Endothelial cell (in vitro differentiated cells): ENCODE measurements around the gene LCP2. TPM values are rescaled to one million over a fixed set of nuclear protein-coding genes. Genes with fewer than 3 reads are reported as not detected.

ENCODE experiments used
- DNase-seq: peaks from one replicate; pipeline ENCODE4 v3.0.0; 2021; ENCODE audit warnings: low spot score
- H3K27ac Mint-ChIP-seq: one replicate; pipeline ENCODE4 v1.8.0; 2021; ENCODE audit warnings: mixed read lengths, inconsistent platforms; ENCODE audit not compliant: unreplicated experiment
- H3K27me3 Mint-ChIP-seq: one replicate; pipeline ENCODE4 v1.8.0; 2021; ENCODE audit warnings: mild to moderate bottlenecking, moderate library complexity, mixed read lengths, inconsistent platforms; ENCODE audit not compliant: unreplicated experiment
- H3K36me3 Mint-ChIP-seq: one replicate; pipeline ENCODE4 v1.8.0; 2021; ENCODE audit warnings: mild to moderate bottlenecking, low read depth, mixed read lengths, inconsistent platforms; ENCODE audit not compliant: unreplicated experiment
- H3K4me1 Mint-ChIP-seq: one replicate; pipeline ENCODE4 v1.8.0; 2021; ENCODE audit warnings: mild to moderate bottlenecking, mixed read lengths, inconsistent platforms; ENCODE audit not compliant: unreplicated experiment
- H3K4me3 Mint-ChIP-seq: one replicate; pipeline ENCODE4 v1.8.0; 2021; ENCODE audit warnings: mild to moderate bottlenecking, mixed read lengths, inconsistent platforms; ENCODE audit not compliant: unreplicated experiment
- H3K9me3 Mint-ChIP-seq: one replicate; pipeline ENCODE4 v1.8.0; 2021; ENCODE audit warnings: mixed read lengths, inconsistent platforms; ENCODE audit not compliant: unreplicated experiment
- CTCF ChIP-seq: fragments of 200-600 bp; sonication (generic); IDR thresholded peaks from one replicate; pipeline ENCODE4 v1.5.0; 2021; ENCODE audit warnings: antibody characterized with exemption; ENCODE audit not compliant: unreplicated experiment
- total RNA-seq: library from RNA; stranded (reverse); fragmentation: NEBNext Ultra II Directional; extraction: Animal tissue kit (Norgen Biotek cat#: 25700); gene quantifications from one replicate; pipeline ENCODE4 v1.2.1, GENCODE V29; 2021; ENCODE audit not compliant: unreplicated experiment

The LCP2 gene
- total RNA-seq, 1 donor from 2014 or later, result 13.8 TPM

DNA sequence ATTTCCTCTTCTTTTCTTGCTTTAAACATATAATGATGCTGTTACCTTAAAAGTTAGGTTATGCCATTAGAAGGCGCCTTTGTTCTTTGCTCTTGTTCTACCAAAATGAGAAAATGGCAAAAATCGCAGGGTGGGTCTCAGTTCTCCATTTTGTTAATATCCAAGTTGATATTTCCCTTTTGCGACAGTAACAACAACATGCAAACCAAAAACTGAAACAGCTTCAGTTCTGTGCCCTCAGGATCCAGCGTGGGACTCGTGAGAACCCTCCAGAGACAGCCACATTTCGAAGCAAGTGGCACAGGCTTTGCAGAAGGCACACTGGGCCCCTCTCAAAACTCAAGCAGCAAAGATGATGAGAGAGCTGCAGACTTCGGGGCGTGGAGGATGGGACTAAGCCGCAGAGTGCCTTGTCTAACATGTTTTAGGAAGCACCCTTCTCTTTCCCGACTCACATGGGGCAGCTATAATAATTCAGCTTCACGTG is 33.0 kb upstream of the LCP2 start:
- H3K4me1 Mint-ChIP-seq, result peaks cover 23% of the 10 kb centered on the region
- H3K9me3 Mint-ChIP-seq, result no peaks in the 10 kb centered on the region
- no peak for DNase-seq
- TF ChIP-seq CTCF, result no peak
- H3K4me3 Mint-ChIP-seq, result no peak overlapping the region
- no peaks in the 10 kb centered on the region for H3K36me3 Mint-ChIP-seq
- no peak overlapping the region for H3K27ac Mint-ChIP-seq
- H3K27me3 Mint-ChIP-seq, result no peaks in the 10 kb centered on the region

DNA sequence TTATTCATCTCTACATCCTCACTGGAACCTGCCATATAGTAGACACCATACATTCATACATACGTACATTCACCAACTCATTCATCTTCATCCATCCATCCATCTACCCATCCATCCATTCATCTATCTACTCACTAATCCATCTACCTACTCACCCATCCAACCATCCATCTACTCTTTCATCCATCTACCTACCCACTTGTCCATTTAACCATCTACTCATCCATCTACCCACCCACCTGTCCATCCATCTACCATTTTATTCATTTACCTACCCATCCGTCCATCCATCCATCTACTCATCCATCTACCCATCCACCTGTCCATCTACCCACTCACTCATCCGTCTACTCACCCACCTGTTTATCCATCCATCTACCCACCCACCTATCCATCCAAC is 31.9 kb upstream of the LCP2 start:
- no peak for DNase-seq
- Mint-ChIP-seq H3K4me1 (peaks cover 21% of the 10 kb centered on the region), H3K27me3 (no peaks in the 10 kb centered on the region), H3K27ac (no peak overlapping the region), H3K9me3 (no peaks in the 10 kb centered on the region), H3K4me3 (no peak overlapping the region), H3K36me3 (no peaks in the 10 kb centered on the region)
- TF ChIP-seq CTCF, result no peak

DNA sequence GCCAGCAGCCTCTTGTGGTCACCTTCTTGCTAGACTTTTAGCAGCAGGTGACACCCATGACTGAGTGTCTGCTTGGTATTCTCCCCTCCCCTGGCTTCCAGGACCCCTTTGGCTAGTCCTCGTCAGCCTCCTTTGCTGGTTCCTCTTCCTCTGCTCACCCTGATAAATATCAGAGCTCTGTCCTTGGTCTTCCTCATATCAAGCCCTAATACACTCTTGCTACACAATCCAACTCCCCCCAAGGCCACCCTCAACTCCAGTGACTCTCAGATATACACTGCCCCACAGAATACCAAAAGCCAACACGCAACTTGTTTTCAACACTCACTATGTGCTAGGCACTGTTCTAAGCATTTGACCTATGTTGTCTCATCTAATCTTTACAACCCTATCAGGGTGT is 30.3 kb upstream of the LCP2 start:
- H3K4me3 Mint-ChIP-seq, result no peak overlapping the region
- no peaks in the 10 kb centered on the region for H3K27me3 Mint-ChIP-seq
- H3K4me1 Mint-ChIP-seq, result peaks cover 13% of the 10 kb centered on the region
- H3K9me3 Mint-ChIP-seq, result no peaks in the 10 kb centered on the region
- DNase-seq, result no peak
- no peak for TF ChIP-seq CTCF
- H3K27ac Mint-ChIP-seq, result no peak overlapping the region
- H3K36me3 Mint-ChIP-seq, result no peaks in the 10 kb centered on the region

DNA sequence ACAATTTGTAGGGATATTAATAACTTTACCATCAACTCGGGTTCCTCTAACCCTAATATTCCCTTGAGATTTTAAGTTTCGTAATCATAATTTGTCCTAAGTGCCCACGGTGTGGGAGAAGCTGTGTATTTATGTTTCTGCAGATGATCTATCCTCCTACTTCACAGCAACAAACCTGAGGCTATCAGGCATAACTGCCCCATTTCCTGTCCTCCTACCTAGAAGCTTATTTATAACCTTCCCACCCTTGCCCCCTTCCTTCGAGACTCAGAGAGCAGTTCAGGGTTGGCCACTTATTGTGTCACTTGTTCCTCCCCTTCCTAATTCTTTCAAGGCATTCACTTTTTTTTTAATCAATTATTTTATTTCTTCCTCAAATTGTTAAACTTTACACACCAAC is 29.6 kb upstream of the LCP2 start:
- no peak for DNase-seq
- Mint-ChIP-seq H3K4me1 (peaks cover 13% of the 10 kb centered on the region), H3K9me3 (no peaks in the 10 kb centered on the region), H3K4me3 (no peak overlapping the region), H3K36me3 (no peaks in the 10 kb centered on the region), H3K27ac (no peak overlapping the region), H3K27me3 (no peaks in the 10 kb centered on the region)
- no peak for TF ChIP-seq CTCF

DNA sequence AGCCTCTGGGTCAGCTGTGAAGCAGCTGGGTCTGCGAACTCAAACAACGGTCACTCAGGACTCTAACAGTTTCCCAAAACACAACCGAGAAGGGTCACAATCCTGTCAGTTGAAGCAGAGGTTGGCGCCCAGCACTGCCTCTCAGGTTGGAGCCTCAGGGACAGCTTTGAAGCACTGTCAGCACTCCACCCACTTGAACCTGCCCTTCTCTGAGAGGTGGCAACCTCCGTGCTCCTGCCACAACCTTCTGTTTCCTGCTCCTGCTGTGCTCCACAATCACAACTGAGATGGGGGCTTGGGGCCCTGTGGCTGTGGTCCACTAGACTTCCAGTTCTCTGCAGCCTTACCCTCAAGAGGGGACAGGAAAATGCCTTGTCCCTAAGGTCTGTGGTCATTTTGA is 21.7 kb upstream of the LCP2 start:
- H3K9me3 Mint-ChIP-seq, result no peaks in the 10 kb centered on the region
- no peaks in the 10 kb centered on the region for H3K4me1 Mint-ChIP-seq
- H3K4me3 Mint-ChIP-seq, result no peak overlapping the region
- no peaks in the 10 kb centered on the region for H3K27me3 Mint-ChIP-seq
- no peak for DNase-seq
- no peak overlapping the region for H3K27ac Mint-ChIP-seq
- no peaks in the 10 kb centered on the region for H3K36me3 Mint-ChIP-seq
- TF ChIP-seq CTCF, result no peak
